Mucosa of rectum (tissue), 2 donors: ENCODE results near the gene FSCN2.

Source experiments
- H3K27ac ChIP-seq, 2 donors: one replicate each; pipeline ENCODE4 v1.7.0; 2013; ENCODE audit warnings: inconsistent platforms in 2 of 2, low read depth in 2 of 2, low read length in 2 of 2
- H3K27me3 ChIP-seq, 2 donors: one replicate each; pipeline ENCODE4 v1.7.0; 2013; ENCODE audit warnings: low read length in 2 of 2; ENCODE audit not compliant: control insufficient read depth in 2 of 2, insufficient read depth in 2 of 2
- H3K36me3 ChIP-seq, 2 donors: one replicate each; pipeline ENCODE4 v1.7.0; 2013; ENCODE audit warnings: low read length in 2 of 2; ENCODE audit not compliant: control insufficient read depth in 2 of 2, insufficient read depth in 2 of 2
- H3K4me1 ChIP-seq, 2 donors: one replicate each; pipeline ENCODE4 v1.7.0; 2013; ENCODE audit warnings: low read length in 2 of 2, mild to moderate bottlenecking in 1 of 2; ENCODE audit not compliant: control insufficient read depth in 2 of 2, insufficient read depth in 2 of 2
- H3K4me3 ChIP-seq, 2 donors: one replicate each; pipeline ENCODE4 v1.7.0; 2013; ENCODE audit warnings: low read length in 2 of 2
- H3K9ac ChIP-seq, 2 donors: one replicate each; pipeline ENCODE4 v1.7.0; 2013; ENCODE audit warnings: low read length in 2 of 2, low read depth in 1 of 2, mild to moderate bottlenecking in 1 of 2
- H3K9me3 ChIP-seq, 2 donors: one replicate each; pipeline ENCODE4 v1.7.0; 2013; ENCODE audit warnings: low read length in 2 of 2; ENCODE audit not compliant: control insufficient read depth in 2 of 2
- donor health status: healthy.
- donor health status: Normal muscosa, but diverticular disease.

Gene FSCN2

GRCh38 chr17:81484195-81484979 lies 43.8 kb upstream of the FSCN2 start:
- H3K36me3 ChIP-seq: no peaks in the 10 kb centered on the region
- H3K9ac ChIP-seq: peak overlapping the region in 1 of 2 donors; percentile 40
- peaks cover 19 to 27% of the 10 kb centered on the region in 2 donors for H3K4me1 ChIP-seq
- H3K4me3 ChIP-seq: peak overlapping the region; percentile 57 to 62
- peaks cover 5 to 6% of the 10 kb centered on the region in 2 donors for H3K27me3 ChIP-seq
- no peak overlapping the region for H3K27ac ChIP-seq
- no peaks in the 10 kb centered on the region for H3K9me3 ChIP-seq

GRCh38 chr17:81486199-81486810 lies 41.9 kb upstream of the FSCN2 start:
- Histone ChIP-seq H3K27ac (no peak overlapping the region), H3K36me3 (no peaks in the 10 kb centered on the region), H3K4me1 (peaks cover 19 to 30% of the 10 kb centered on the region in 2 donors), H3K27me3 (peaks cover 0 to 5% of the 10 kb centered on the region in 2 donors), H3K4me3 (no peak overlapping the region), H3K9me3 (no peaks in the 10 kb centered on the region), H3K9ac (no peak overlapping the region)

GRCh38 chr17:81487089-81487486 lies 41.1 kb upstream of the FSCN2 start:
- Histone ChIP-seq H3K4me1 (peaks cover 18 to 26% of the 10 kb centered on the region in 2 donors), H3K27me3 (peaks cover 0 to 2% of the 10 kb centered on the region in 2 donors), H3K27ac (no peak overlapping the region), H3K36me3 (no peaks in the 10 kb centered on the region), H3K9ac (peak overlapping the region in 1 of 2 donors; percentile 97), H3K9me3 (no peaks in the 10 kb centered on the region), H3K4me3 (peak overlapping the region in 1 of 2 donors; percentile 70)

- H3K36me3 ChIP-seq: no peaks in the 10 kb centered on the region
- H3K4me3 ChIP-seq: peak overlapping the region; percentile 65 to 70
- H3K27me3 ChIP-seq: no peaks in the 10 kb centered on the region
- peak overlapping the region; percentile 83 to 87 for H3K27ac ChIP-seq
- peaks cover 18 to 26% of the 10 kb centered on the region in 2 donors for H3K4me1 ChIP-seq
- H3K9ac ChIP-seq: peak overlapping the region; percentile 65 to 97
- H3K9me3 ChIP-seq: no peaks in the 10 kb centered on the region
Measured at GRCh38 chr17:81487487-81488275, 40.5 kb upstream of the FSCN2 start.

- Histone ChIP-seq H3K4me3 (peak overlapping the region; percentile 65 to 70), H3K4me1 (peaks cover 18 to 25% of the 10 kb centered on the region in 2 donors), H3K9me3 (no peaks in the 10 kb centered on the region), H3K27me3 (no peaks in the 10 kb centered on the region), H3K27ac (peak overlapping the region; percentile 83 to 87), H3K9ac (peak overlapping the region; percentile 65 to 97), H3K36me3 (no peaks in the 10 kb centered on the region)
Measured at GRCh38 chr17:81488276-81488860, 39.8 kb upstream of the FSCN2 start.

GRCh38 chr17:81489012-81489997 lies 38.9 kb upstream of the FSCN2 start:
- Histone ChIP-seq H3K4me1 (peaks cover 10 to 16% of the 10 kb centered on the region in 2 donors), H3K9ac (no peak overlapping the region), H3K9me3 (no peaks in the 10 kb centered on the region), H3K27ac (no peak overlapping the region), H3K27me3 (no peaks in the 10 kb centered on the region), H3K4me3 (no peak overlapping the region), H3K36me3 (no peaks in the 10 kb centered on the region)

GRCh38 chr17:81489998-81490992 lies 37.9 kb upstream of the FSCN2 start:
- Histone ChIP-seq H3K9me3 (no peaks in the 10 kb centered on the region), H3K9ac (no peak overlapping the region), H3K27me3 (peaks cover 0 to 2% of the 10 kb centered on the region in 2 donors), H3K4me3 (no peak overlapping the region), H3K4me1 (peaks cover 10% of the 10 kb centered on the region in 2 donors), H3K27ac (no peak overlapping the region), H3K36me3 (no peaks in the 10 kb centered on the region)

- Histone ChIP-seq H3K4me1 (peaks cover 10% of the 10 kb centered on the region in 2 donors), H3K9me3 (no peaks in the 10 kb centered on the region), H3K36me3 (no peaks in the 10 kb centered on the region), H3K27me3 (peaks cover 0 to 2% of the 10 kb centered on the region in 2 donors), H3K9ac (no peak overlapping the region), H3K4me3 (no peak overlapping the region), H3K27ac (no peak overlapping the region)
Measured at GRCh38 chr17:81491181-81491581, 37.0 kb upstream of the FSCN2 start.
